Peyer's patch (tissue), 4 donors: ENCODE measurements around the gene POU6F1.

Experiments
- CTCF ChIP-seq, 6 experiments: fragments of 450-650 bp in 4 of 6; fragments of 200-600 bp in 2 of 6; sonication (generic) in 1 of 6; IDR thresholded peaks; one replicate each; pipeline ENCODE4 v1.5.1; 2017 to 2019; ENCODE audit warnings: antibody characterized with exemption in 6 of 6, mild to moderate bottlenecking in 3 of 6, moderate library complexity in 1 of 6
- POLR2A ChIP-seq, 2 donors: fragments of 450-650 bp; IDR thresholded peaks; one replicate each; pipeline ENCODE4 v1.5.1; 2017; ENCODE audit warnings: antibody characterized with exemption in 2 of 2, mild to moderate bottlenecking in 2 of 2, moderate library complexity in 2 of 2

GRCh38 chr12:51246254-51246853 is 28.5 kb upstream of the POU6F1 start:
- TF ChIP-seq CTCF (IDR thresholded peaks at IDR 0.05): no peak
- TF ChIP-seq POLR2A (IDR thresholded peaks at IDR 0.05): no peak
